GM23248 (cell line): Measurements from ENCODE around the gene ETHE1. TPM values are rescaled to one million over a fixed set of nuclear protein-coding genes. Genes with fewer than 3 reads are reported as not detected.
"Not testable (repeated sequence)": the region's sequence is repeated elsewhere in the genome, so short reads cannot be mapped to it uniquely, and the experiment has no call there.

ENCODE experiments used
- DNase-seq: peaks from one replicate; pipeline ENCODE4 v3.0.0-alpha.2; 2015
- H2AFZ ChIP-seq: fragments of 200-600 bp; sonication (generic); 2 replicates; pipeline ENCODE4 v1.6.1; 2016; ENCODE audit warnings: antibody characterized with exemption
- H3F3A ChIP-seq: fragments of 200-600 bp; sonication (generic); 2 replicates; pipeline ENCODE4 v1.6.1; 2016; ENCODE audit warnings: mild to moderate bottlenecking, antibody characterized with exemption, mixed run types; ENCODE audit not compliant: insufficient read depth
- H3K27ac ChIP-seq: fragments of 200-600 bp; sonication (generic); 2 replicates; pipeline ENCODE4 v1.5.1; 2016; ENCODE audit warnings: mild to moderate bottlenecking
- H3K27me3 ChIP-seq: fragments of 200-600 bp; sonication (generic); replicated peaks from 2 replicates; pipeline ENCODE4 v1.6.1; 2016; ENCODE audit warnings: mild to moderate bottlenecking; ENCODE audit not compliant: insufficient read depth
- H3K36me3 ChIP-seq: fragments of 200-600 bp; sonication (generic); 2 replicates; pipeline ENCODE4 v1.6.1; 2016; ENCODE audit warnings: low read depth, mild to moderate bottlenecking
- H3K4me1 ChIP-seq: fragments of 200-600 bp; sonication (generic); 2 replicates; pipeline ENCODE4 v1.6.1; 2016; ENCODE audit warnings: mild to moderate bottlenecking; ENCODE audit not compliant: insufficient read depth
- H3K4me2 ChIP-seq: fragments of 200-600 bp; sonication (generic); one replicate; pipeline ENCODE4 v1.6.1; 2016; ENCODE audit warnings: mild to moderate bottlenecking; ENCODE audit not compliant: unreplicated experiment
- H3K4me3 ChIP-seq: fragments of 200-600 bp; sonication (generic); 2 replicates; pipeline ENCODE4 v1.5.1; 2016; ENCODE audit warnings: mild to moderate bottlenecking
- H3K79me2 ChIP-seq: fragments of 200-600 bp; sonication (generic); 2 replicates; pipeline ENCODE4 v1.6.1; 2016; ENCODE audit warnings: mild to moderate bottlenecking; ENCODE audit not compliant: insufficient read depth
- H3K9ac ChIP-seq: fragments of 200-600 bp; sonication (generic); 2 replicates; pipeline ENCODE4 v1.6.1; 2016; ENCODE audit warnings: mild to moderate bottlenecking
- H3K9me2 ChIP-seq: fragments of 200-600 bp; sonication (generic); 2 replicates; pipeline ENCODE4 v1.6.1; 2016; ENCODE audit warnings: mixed run types, mild to moderate bottlenecking, moderate library complexity; ENCODE audit not compliant: insufficient read depth
- H3K9me3 ChIP-seq: fragments of 200-600 bp; sonication (generic); one replicate; pipeline ENCODE4 v1.6.1; 2017; ENCODE audit warnings: low read depth
- H4K20me1 ChIP-seq: fragments of 200-600 bp; sonication (generic); 2 replicates; pipeline ENCODE4 v1.6.0; 2016; ENCODE audit not compliant: insufficient read depth
- EZH2 ChIP-seq: fragments of 200-600 bp; sonication (generic); IDR thresholded peaks from 2 replicates; pipeline ENCODE4 v1.6.1; 2018; ENCODE audit warnings: antibody characterized with exemption, mild to moderate bottlenecking; ENCODE audit not compliant: insufficient read depth, poor library complexity, severe bottlenecking
- EZH2phosphoT487 ChIP-seq: fragments of 200-600 bp; sonication (generic); IDR thresholded peaks from 2 replicates; pipeline ENCODE4 v1.6.1; 2018; ENCODE audit warnings: antibody characterized with exemption, moderate library complexity, mild to moderate bottlenecking, low read depth; ENCODE audit not compliant: insufficient read depth
- WGBS, 2 experiments: methylation state at CpG; one replicate each; pipeline ENCODE4 v1.1.6; 2015 to 2017; ENCODE audit warnings: low lambda C conversion rate in 2 of 2, low coverage in 1 of 2; ENCODE audit errors: missing lambda C conversion rate in 2 of 2; 5-methylcytosine and 5-hydroxymethylcytosine counted together
- in situ Hi-C: fragments of 300-500 bp; cut with MboI; formaldehyde crosslinking; loops from 2 replicates; pipeline ENCODE4 v1.15.0; 2020
- polyA plus RNA-seq: library from polyadenylated mRNA; unstranded; fragments of >200 nt; fragmentation: Nextera tagmentation; extraction: Ambion mirVana; gene quantifications from 2 replicates; pipeline ENCODE4 v1.2.1, GENCODE V29; 2016
- total RNA-seq: library from RNA; depleted of rRNA; stranded (reverse); fragments of >200 nt; shearing (Covaris generic); gene quantifications from 2 replicates; pipeline ENCODE4 v1.2.3, GENCODE V29; 2014

The ETHE1 gene
- total and polyA plus RNA-seq, 2 experiments from 2014 or later = 70.8 to 100.0 TPM

DNA sequence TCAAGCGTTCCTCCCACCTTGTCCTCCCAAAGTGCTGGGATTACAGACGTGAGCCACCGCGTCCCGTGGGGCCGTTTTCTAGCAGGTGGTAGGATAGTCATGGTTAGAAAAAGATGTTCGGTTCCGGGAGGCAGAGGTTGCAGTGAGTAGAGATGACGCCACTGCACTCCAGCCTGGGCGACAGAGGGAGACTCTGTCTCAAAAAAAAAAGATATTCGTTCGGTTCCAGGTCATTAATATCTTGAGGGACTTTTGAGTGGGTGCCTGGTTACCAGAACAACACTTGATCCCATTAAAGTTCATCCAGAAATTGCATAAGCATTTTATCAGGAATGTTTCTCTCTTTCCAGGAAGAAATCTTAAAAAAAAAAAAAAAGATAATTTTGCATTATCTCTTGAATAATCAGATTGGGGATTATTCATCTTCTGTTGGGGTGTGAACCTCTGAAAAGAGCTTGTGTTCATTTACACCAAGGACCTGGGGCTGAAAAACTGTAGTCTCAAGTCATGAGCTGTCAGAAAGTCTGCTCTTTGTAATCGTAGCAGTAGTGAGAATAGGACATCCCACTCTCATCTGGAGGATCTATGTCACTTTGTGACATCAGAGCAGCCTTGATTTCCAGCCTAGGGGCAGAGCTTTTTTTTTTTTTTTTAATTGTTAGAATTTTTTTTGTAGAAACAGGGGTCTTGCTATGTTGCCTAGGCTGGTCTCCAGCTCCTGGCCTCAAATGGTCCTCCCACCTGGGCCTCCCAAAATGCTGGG, 1.0 kb upstream of the ETHE1 start:
- Histone ChIP-seq H3K4me3 (peak overlapping the region; percentile 95; the same call in 1 of the 2 replicates), H3K9me3 (no peaks in the 10 kb centered on the region), H3K36me3 (no peaks in the 10 kb centered on the region), H3K4me1 (peaks cover 33% of the 10 kb centered on the region), H2AFZ (peak overlapping the region; percentile 86), H3F3A (peaks cover 11% of the 10 kb centered on the region), H3K9me2 (no peaks in the 10 kb centered on the region), H3K27me3 (no peaks in the 10 kb centered on the region), H3K27ac (peak overlapping the region; percentile 71), H3K4me2 (peak overlapping the region; percentile 94), H3K9ac (peak overlapping the region; percentile 78), H3K79me2 (peaks cover 43% of the 10 kb centered on the region), H4K20me1 (no peaks in the 10 kb centered on the region)
- TF ChIP-seq EZH2phosphoT487 (no peak), EZH2 (no peak)
- in situ Hi-C loops = no loop called here
- 3 to 4% methylated on average over 13 of the region's 13 CpGs for WGBS, 2 experiments
- DNase-seq = peak; percentile 62

DNA sequence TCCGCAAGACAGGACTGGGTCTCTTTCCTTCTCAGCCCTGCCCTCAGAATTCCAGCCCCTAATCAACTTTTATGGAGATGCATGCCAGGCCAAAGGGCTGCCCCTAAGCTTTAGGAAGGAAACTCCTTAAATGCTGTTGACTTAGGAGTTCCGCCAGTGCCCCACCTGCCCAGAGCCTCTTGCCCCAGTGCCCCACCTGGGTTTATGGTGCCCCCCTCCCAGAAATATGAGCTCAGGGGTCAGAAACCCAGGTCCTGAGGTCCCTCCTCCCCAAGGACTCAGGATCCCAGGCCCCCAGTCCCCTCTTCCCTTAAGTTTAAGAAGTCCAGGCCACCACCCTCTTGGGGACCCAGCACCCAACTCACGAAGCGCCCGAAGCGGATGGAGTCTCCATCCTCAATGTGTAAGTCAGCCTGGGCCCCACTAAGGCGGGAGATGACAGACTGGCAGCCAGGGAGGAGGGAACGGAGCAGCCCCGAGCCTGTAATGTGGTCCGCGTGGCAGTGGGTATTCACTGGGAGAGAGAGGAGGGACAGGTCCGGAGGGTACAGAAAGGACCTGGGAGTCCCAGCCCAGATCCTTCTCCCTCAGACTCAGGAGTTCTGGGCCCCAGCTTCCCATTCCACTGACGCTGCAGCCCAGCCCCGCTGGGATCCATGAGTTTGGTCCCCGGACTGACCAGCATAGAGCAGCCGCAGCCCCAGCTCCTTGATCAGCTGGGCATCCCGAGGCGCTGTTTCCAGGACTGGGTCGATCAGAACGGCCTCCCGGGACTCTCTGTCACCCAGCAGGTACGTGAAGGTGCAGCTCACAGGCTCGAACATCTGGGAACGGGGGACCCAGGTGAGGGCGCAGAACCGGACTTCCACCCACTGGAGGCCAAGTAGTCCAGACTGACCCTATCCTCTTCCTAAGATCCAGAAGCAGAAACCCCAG, 897 bp downstream of the ETHE1 start:
- in situ Hi-C loops = no loop called here
- peaks cover 62% of the 10 kb centered on the region for H3K79me2 ChIP-seq
- WGBS, 2 experiments = 1 to 2% methylated on average over 25 to 26 of the region's 26 CpGs

DNA sequence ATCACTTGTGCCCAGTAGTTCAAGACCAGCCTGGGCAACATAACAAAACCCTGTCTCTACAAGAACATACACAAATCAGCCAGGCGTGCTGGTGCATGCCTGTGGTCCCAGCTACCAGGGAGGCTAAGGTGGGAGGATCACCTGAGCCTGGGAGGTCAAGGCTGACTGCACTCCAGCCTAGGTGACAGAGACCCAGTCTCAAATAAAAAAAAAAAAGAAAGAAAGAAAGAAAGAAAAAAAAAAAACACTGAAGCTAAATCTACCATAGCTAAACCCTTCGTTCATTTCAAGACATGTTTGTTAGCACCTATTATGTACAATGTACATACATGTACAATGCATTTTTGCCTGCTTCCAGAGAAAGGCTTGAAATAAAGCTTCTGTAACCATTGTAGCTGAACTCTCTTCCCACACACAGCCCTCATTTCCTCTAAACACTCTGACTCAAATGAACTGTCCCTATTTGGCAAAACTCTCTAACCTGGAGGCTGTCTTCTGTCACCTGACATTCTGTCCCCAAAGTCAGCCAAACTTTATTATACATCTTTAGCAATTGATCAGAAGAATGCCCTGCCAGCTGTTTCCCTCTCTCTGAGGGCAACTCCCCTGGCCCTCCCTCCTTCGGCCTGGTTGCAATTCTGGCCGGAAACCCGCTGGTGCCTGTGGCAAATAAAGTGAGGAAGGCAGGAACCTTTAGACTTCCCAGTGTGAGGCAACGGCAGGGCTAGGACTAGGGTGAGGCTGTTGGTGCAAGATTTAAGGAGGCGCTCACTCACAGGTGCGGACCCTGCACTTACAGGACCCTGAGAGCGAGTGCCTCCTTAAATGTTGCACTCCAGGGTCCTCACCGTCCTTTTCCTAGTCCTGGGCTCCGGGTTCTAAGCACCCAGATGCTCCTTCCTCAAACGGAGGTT, 1.8 kb downstream of the ETHE1 start:
- peak overlapping the region; percentile 86 for H2AFZ ChIP-seq

More for the DNA sequence above, 897 bp downstream of the ETHE1 start:
- Histone ChIP-seq H3K4me1 (peaks cover 30% of the 10 kb centered on the region), H3K36me3 (no peaks in the 10 kb centered on the region), H3K9me2 (no peaks in the 10 kb centered on the region), H3K9ac (peak overlapping the region; percentile 78), H3K4me2 (peak overlapping the region; percentile 94), H2AFZ (peak overlapping the region; percentile 86), H3F3A (no peaks in the 10 kb centered on the region; the same call in 1 of the 2 replicates), H4K20me1 (no peaks in the 10 kb centered on the region), H3K9me3 (no peaks in the 10 kb centered on the region), H3K27ac (peak overlapping the region; percentile 71), H3K4me3 (peak overlapping the region; percentile 95), H3K27me3 (no peaks in the 10 kb centered on the region)
- TF ChIP-seq EZH2 (no peak), EZH2phosphoT487 (no peak)
- peak; percentile 64 for DNase-seq

DNA sequence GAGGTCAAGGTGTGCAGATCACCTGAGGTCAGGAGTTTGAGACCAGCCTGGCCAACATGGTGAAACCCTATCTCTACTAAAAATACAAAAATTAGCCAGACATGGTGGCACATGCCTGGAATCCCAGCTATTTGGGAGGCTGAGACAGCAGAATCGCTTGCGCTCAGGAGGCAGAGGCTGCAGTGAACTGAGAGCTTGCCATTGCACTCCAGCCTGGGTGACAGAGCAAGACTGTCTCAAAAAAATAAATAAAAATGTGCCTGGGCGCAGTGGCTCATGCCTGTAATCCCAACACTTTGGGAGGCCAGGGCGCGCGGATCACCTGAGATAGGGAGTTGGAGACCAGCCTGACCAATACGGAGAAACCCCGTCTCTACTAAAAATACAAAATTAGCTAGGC, 3.3 kb downstream of the ETHE1 start:
- in situ Hi-C loops = not testable (repeated sequence)
- WGBS, 2 experiments = 96 to 98% methylated on average over 8 of the region's 8 CpGs

More for the DNA sequence above, 1.8 kb downstream of the ETHE1 start:
- Histone ChIP-seq H3K9me3 (no peaks in the 10 kb centered on the region), H3K9me2 (no peaks in the 10 kb centered on the region), H3K4me3 (peak overlapping the region; percentile 95), H3K4me1 (peaks cover 30% of the 10 kb centered on the region), H3K36me3 (no peaks in the 10 kb centered on the region), H3K9ac (peak overlapping the region; percentile 78), H3F3A (peaks cover 2% of the 10 kb centered on the region; the same call in 1 of the 2 replicates), H4K20me1 (no peaks in the 10 kb centered on the region), H3K4me2 (peak overlapping the region; percentile 94), H3K79me2 (peaks cover 71% of the 10 kb centered on the region), H3K27me3 (no peaks in the 10 kb centered on the region), H3K27ac (peak overlapping the region; percentile 71)
- 18 to 20% methylated on average over 12 of the region's 12 CpGs for WGBS, 2 experiments
- in situ Hi-C loops = no loop called here
- TF ChIP-seq EZH2 = no peak
- no peak for TF ChIP-seq EZH2phosphoT487
- DNase-seq = peak; percentile 70

More for the DNA sequence above, 3.3 kb downstream of the ETHE1 start:
- not testable (repeated sequence) for H3K9ac ChIP-seq, H3K9me2 ChIP-seq, H2AFZ ChIP-seq, H3K9me3 ChIP-seq, H3K27ac ChIP-seq, H4K20me1 ChIP-seq, H3K27me3 ChIP-seq, H3K4me3 ChIP-seq, H3K36me3 ChIP-seq, DNase-seq, H3F3A ChIP-seq, H3K4me2 ChIP-seq
- H3K4me1 ChIP-seq = peaks cover 32% of the 10 kb centered on the region
- H3K79me2 ChIP-seq = peaks cover 74% of the 10 kb centered on the region
